Measurements from ENCODE around the gene EML6. TPM values are rescaled to one million over a fixed set of nuclear protein-coding genes. Genes with fewer than 3 reads are reported as not detected.

The EML6 gene
- total RNA-seq, 1 experiment from 2014 or later: 15.7 TPM

DNA sequence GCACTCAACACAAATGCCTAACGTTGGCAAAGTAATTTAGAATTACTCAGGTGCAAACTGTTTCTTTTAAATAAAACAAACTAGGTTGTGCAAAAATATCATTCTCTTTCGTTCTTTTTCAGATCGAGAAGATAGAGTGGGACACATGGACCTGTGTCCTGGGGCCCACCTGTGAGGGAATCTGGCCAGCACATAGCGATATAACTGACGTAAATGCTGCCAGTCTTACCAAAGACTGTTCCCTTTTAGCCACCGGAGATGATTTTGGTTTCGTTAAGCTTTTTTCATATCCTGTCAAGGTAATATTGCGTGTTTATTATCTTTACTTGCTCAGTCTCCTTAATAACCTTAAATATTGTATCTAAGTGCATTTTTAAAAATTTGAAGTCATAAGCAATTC is 193.2 kb downstream of the EML6 start:
- Histone ChIP-seq H3K36me3 (ENCODE audit: low read depth, low read length) (no peaks in the 10 kb centered on the region), H3K9ac (ENCODE audit: low read length) (no peak overlapping the region), H3K4me3 (ENCODE audit: low read length) (no peak overlapping the region), H3K4me2 (ENCODE audit: low read length) (no peak overlapping the region), H3K27ac (ENCODE audit: low read length) (no peak overlapping the region), H3K4me1 (ENCODE audit: insufficient read depth, low read length) (no peaks in the 10 kb centered on the region), H3K27me3 (ENCODE audit: low read length) (no peaks in the 10 kb centered on the region), H3K79me2 (ENCODE audit: low read length) (no peaks in the 10 kb centered on the region), H2AFZ (ENCODE audit: low read length) (no peak overlapping the region), H4K20me1 (ENCODE audit: low read length) (no peaks in the 10 kb centered on the region), H3F3A (ENCODE audit: low read length, unreplicated experiment) (no peaks in the 10 kb centered on the region), H3K9me2 (replicated peaks; ENCODE audit: low read length) (no peaks in the 10 kb centered on the region), H3K9me3 (ENCODE audit: low read length) (no peaks in the 10 kb centered on the region)
- no TSS peak for BruUV-seq (replicated peaks)
- no peak for TF ChIP-seq EZH2phosphoT487 (IDR thresholded peaks at IDR 0.05; ENCODE audit: borderline replicate concordance, low read length)
- no peak for TF ChIP-seq EZH2 (IDR thresholded peaks at IDR 0.05; ENCODE audit: low read length, unreplicated experiment)
- TF ChIP-seq, protein P1, sequence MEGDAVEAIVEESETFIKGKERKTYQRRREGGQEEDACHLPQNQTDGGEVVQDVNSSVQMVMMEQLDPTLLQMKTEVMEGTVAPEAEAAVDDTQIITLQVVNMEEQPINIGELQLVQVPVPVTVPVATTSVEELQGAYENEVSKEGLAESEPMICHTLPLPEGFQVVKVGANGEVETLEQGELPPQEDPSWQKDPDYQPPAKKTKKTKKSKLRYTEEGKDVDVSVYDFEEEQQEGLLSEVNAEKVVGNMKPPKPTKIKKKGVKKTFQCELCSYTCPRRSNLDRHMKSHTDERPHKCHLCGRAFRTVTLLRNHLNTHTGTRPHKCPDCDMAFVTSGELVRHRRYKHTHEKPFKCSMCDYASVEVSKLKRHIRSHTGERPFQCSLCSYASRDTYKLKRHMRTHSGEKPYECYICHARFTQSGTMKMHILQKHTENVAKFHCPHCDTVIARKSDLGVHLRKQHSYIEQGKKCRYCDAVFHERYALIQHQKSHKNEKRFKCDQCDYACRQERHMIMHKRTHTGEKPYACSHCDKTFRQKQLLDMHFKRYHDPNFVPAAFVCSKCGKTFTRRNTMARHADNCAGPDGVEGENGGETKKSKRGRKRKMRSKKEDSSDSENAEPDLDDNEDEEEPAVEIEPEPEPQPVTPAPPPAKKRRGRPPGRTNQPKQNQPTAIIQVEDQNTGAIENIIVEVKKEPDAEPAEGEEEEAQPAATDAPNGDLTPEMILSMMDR (conservative IDR thresholded peaks at IDR 0.05; ENCODE audit: low read depth, low read length): no peak
- no peak for ATAC-seq
- no peak for DNase-seq
- ChIA-PET CTCF (no interaction called here), POLR2A (ENCODE audit: unreplicated experiment) (no interaction called here)
- intact Hi-C loops (cut with micrococcal nuclease): no loop called here

DNA sequence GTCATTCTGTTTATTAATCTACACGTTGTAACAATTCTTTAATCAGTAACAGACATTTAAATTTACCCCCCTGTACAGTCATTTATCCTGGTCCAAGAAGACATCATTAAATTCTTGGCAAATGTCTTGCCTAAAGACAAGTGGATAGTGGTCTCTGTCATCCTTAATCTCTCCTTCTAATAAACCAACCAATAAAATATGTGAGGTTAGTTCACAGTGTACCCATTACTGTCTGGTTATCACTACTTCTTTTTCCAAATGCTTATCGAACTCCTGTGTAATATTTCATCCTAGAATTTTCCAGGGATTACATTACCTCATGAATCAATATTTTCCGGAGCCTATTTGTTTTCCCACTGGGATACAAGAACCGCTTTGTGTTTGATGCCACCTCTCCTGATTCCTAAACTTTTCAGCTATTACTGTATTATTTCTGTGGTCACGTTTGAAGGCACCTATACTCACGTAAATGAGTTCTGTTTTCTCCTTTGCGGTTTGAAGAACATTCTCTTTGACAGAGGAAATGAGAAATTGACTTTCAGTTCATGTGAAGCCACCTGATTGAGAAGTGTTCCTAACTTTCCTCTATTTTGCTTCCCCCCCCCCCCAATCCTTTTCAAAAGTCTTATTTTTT is 195.3 kb downstream of the EML6 start:
- Histone ChIP-seq H3K79me2 (ENCODE audit: low read length) (no peaks in the 10 kb centered on the region), H3K9ac (ENCODE audit: low read length) (no peak overlapping the region), H3F3A (ENCODE audit: low read length, unreplicated experiment) (no peaks in the 10 kb centered on the region), H3K9me2 (replicated peaks; ENCODE audit: low read length) (no peaks in the 10 kb centered on the region), H3K36me3 (ENCODE audit: low read depth, low read length) (no peaks in the 10 kb centered on the region), H3K4me2 (ENCODE audit: low read length) (no peak overlapping the region), H3K4me1 (ENCODE audit: insufficient read depth, low read length) (peaks cover 4% of the 10 kb centered on the region), H3K27me3 (ENCODE audit: low read length) (no peaks in the 10 kb centered on the region), H3K4me3 (ENCODE audit: low read length) (no peak overlapping the region), H3K9me3 (ENCODE audit: low read length) (no peaks in the 10 kb centered on the region), H4K20me1 (ENCODE audit: low read length) (no peaks in the 10 kb centered on the region), H3K27ac (ENCODE audit: low read length) (no peak overlapping the region), H2AFZ (ENCODE audit: low read length) (no peak overlapping the region)
- no peak for ATAC-seq
- ChIA-PET POLR2A (ENCODE audit: unreplicated experiment) (no interaction called here), CTCF (no interaction called here)
- BruUV-seq (replicated peaks): no TSS peak
- intact Hi-C loops (cut with micrococcal nuclease): no loop called here
- TF ChIP-seq EZH2 (IDR thresholded peaks at IDR 0.05; ENCODE audit: low read length, unreplicated experiment) (no peak), EZH2phosphoT487 (IDR thresholded peaks at IDR 0.05; ENCODE audit: borderline replicate concordance, low read length) (no peak)
- TF ChIP-seq, protein P1 (conservative IDR thresholded peaks at IDR 0.05; ENCODE audit: low read depth, low read length): no peak
- no peak for DNase-seq

DNA sequence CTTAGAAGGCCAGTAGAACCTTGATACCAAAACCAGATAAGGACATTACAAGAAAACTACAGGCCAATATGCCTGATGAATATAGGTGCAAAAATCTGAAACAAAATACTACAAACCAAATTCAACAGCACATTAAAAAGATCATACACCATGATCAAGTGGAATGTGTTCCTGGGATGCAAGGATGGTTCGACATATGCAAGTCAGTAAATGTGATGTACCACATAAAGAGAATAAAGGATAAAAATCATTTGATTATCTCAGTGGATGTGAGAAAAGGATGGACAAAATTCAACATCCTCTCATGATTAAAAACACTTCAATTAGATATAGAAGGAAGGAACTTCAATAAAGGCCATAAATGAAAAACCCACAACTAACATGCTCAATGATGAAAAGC is 197.2 kb downstream of the EML6 start:
- Histone ChIP-seq H3F3A (ENCODE audit: low read length, unreplicated experiment) (no peaks in the 10 kb centered on the region), H3K9ac (ENCODE audit: low read length) (no peak overlapping the region), H3K79me2 (ENCODE audit: low read length) (no peaks in the 10 kb centered on the region), H3K27me3 (ENCODE audit: low read length) (no peaks in the 10 kb centered on the region), H3K36me3 (ENCODE audit: low read depth, low read length) (no peaks in the 10 kb centered on the region), H3K4me2 (ENCODE audit: low read length) (no peak overlapping the region), H3K4me3 (ENCODE audit: low read length) (no peak overlapping the region), H2AFZ (ENCODE audit: low read length) (no peak overlapping the region), H4K20me1 (ENCODE audit: low read length) (no peaks in the 10 kb centered on the region), H3K4me1 (ENCODE audit: insufficient read depth, low read length) (peaks cover 9% of the 10 kb centered on the region), H3K27ac (ENCODE audit: low read length) (no peak overlapping the region), H3K9me2 (replicated peaks; ENCODE audit: low read length) (no peaks in the 10 kb centered on the region), H3K9me3 (ENCODE audit: low read length) (no peaks in the 10 kb centered on the region)
- intact Hi-C loops (cut with micrococcal nuclease): no loop called here
- CTCF ChIA-PET: no interaction called here
- ATAC-seq (no peak), DNase-seq (no peak)
- no peak for TF ChIP-seq EZH2 (IDR thresholded peaks at IDR 0.05; ENCODE audit: low read length, unreplicated experiment)
- no peak for TF ChIP-seq EZH2phosphoT487 (IDR thresholded peaks at IDR 0.05; ENCODE audit: borderline replicate concordance, low read length)
- TF ChIP-seq, protein P1 (conservative IDR thresholded peaks at IDR 0.05; ENCODE audit: low read depth, low read length): no peak
- no TSS peak for BruUV-seq (replicated peaks)
- POLR2A ChIA-PET (ENCODE audit: unreplicated experiment): no interaction called here
